Loucy (cell line): ENCODE measurements around the gene OCIAD2.

ENCODE experiments used
- EZH2phosphoT487 ChIP-seq: fragments of 200-600 bp; IDR thresholded peaks from 2 replicates; pipeline ENCODE4 v1.6.1; 2018; ENCODE audit warnings: antibody characterized with exemption, mild to moderate bottlenecking, moderate library complexity, borderline replicate concordance
- TF ChIP-seq, protein P1 (sequence below): fragments of 200-600 bp; sonication (generic); conservative IDR thresholded peaks from 2 replicates; pipeline ENCODE4 v1.5.1; 2014; ENCODE audit warnings: mild to moderate bottlenecking, antibody characterized with exemption, low read length

DNA sequence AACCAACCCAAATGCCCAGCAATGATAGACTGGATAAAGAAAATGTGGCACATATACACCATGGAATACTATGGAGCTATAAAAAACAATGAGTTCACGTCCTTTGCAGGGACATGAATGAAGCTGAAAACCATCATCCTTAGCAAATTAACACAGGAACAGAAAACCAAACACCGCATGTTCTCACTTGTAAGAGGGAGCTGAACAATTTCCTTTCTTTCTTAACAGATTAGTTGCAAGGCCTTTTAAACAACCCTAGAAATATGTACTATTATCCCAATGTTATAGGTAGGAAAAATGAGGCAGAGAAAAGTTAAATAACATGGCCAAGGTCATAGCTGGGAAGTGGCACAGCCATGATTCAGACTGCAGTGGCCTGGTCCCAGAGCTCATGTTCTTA, 5.8 kb upstream of the OCIAD2 start:
- TF ChIP-seq, protein P1, sequence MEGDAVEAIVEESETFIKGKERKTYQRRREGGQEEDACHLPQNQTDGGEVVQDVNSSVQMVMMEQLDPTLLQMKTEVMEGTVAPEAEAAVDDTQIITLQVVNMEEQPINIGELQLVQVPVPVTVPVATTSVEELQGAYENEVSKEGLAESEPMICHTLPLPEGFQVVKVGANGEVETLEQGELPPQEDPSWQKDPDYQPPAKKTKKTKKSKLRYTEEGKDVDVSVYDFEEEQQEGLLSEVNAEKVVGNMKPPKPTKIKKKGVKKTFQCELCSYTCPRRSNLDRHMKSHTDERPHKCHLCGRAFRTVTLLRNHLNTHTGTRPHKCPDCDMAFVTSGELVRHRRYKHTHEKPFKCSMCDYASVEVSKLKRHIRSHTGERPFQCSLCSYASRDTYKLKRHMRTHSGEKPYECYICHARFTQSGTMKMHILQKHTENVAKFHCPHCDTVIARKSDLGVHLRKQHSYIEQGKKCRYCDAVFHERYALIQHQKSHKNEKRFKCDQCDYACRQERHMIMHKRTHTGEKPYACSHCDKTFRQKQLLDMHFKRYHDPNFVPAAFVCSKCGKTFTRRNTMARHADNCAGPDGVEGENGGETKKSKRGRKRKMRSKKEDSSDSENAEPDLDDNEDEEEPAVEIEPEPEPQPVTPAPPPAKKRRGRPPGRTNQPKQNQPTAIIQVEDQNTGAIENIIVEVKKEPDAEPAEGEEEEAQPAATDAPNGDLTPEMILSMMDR: no peak
- no peak for TF ChIP-seq EZH2phosphoT487
